WERI-Rb-1 (cell line): ENCODE measurements around the gene GPHA2.

ENCODE experiments used
- DNase-seq: peaks from one replicate; pipeline ENCODE4 v3.0.0-alpha.2; 2020
- H3K27ac ChIP-seq: fragments of 250-450 bp; sonication (Bioruptor Pico); 2 replicates; pipeline ENCODE4 v1.5.1; 2020; ENCODE audit warnings: mild to moderate bottlenecking, moderate library complexity
- H3K27me3 ChIP-seq: fragments of 250-450 bp; sonication (Bioruptor Pico); 2 replicates; pipeline ENCODE4 v1.5.1; 2021; ENCODE audit warnings: mild to moderate bottlenecking, low read depth, moderate library complexity; ENCODE audit not compliant: insufficient read depth, severe bottlenecking
- H3K36me3 ChIP-seq: fragments of 250-450 bp; sonication (Bioruptor Pico); 2 replicates; pipeline ENCODE4 v1.5.1; 2020; ENCODE audit warnings: mild to moderate bottlenecking, moderate library complexity
- H3K4me3 ChIP-seq: 2 replicates; pipeline ENCODE4 v1.5.1; 2011; ENCODE audit warnings: low read depth, mild to moderate bottlenecking, control low read depth, low read length
- H3K9me3 ChIP-seq: fragments of 250-450 bp; sonication (Bioruptor Pico); 2 replicates; pipeline ENCODE4 v1.5.1; 2021; ENCODE audit warnings: mild to moderate bottlenecking, moderate library complexity; ENCODE audit not compliant: severe bottlenecking
- CTCF ChIP-seq: IDR thresholded peaks from 2 replicates; pipeline ENCODE4 v1.5.1; 2011; ENCODE audit warnings: low read depth, mild to moderate bottlenecking, control low read depth, inconsistent platforms, low read length

The GPHA2 gene

GRCh38 chr11:64892838-64893193 lies 42.9 kb downstream of the GPHA2 start:
- Histone ChIP-seq H3K27ac (no peak overlapping the region; the same call in 1 of the 2 replicates), H3K36me3 (peaks cover 14% of the 10 kb centered on the region), H3K9me3 (no peaks in the 10 kb centered on the region), H3K27me3 (no peaks in the 10 kb centered on the region), H3K4me3 (no peak overlapping the region)
- DNase-seq = no peak
- TF ChIP-seq CTCF = no peak

GRCh38 chr11:64892411-64892831 lies 43.3 kb downstream of the GPHA2 start:
- no peak for DNase-seq
- peaks cover 14% of the 10 kb centered on the region for H3K36me3 ChIP-seq
- no peak overlapping the region for H3K4me3 ChIP-seq
- H3K27ac ChIP-seq = no peak overlapping the region; the same call in 1 of the 2 replicates
- H3K9me3 ChIP-seq = no peaks in the 10 kb centered on the region
- no peaks in the 10 kb centered on the region for H3K27me3 ChIP-seq
- TF ChIP-seq CTCF = no peak

- DNase-seq = no peak
- no peak for TF ChIP-seq CTCF
- Histone ChIP-seq H3K9me3 (no peaks in the 10 kb centered on the region), H3K27ac (no peak overlapping the region), H3K36me3 (peaks cover 14% of the 10 kb centered on the region), H3K4me3 (no peak overlapping the region), H3K27me3 (no peaks in the 10 kb centered on the region)
These were observed 43.8 kb downstream of the GPHA2 start for GRCh38 chr11:64891880-64892279.

- Histone ChIP-seq H3K27ac (no peak overlapping the region), H3K36me3 (peaks cover 11% of the 10 kb centered on the region), H3K4me3 (no peak overlapping the region), H3K27me3 (no peaks in the 10 kb centered on the region), H3K9me3 (no peaks in the 10 kb centered on the region)
- no peak for TF ChIP-seq CTCF
- DNase-seq = no peak
These were observed 44.4 kb downstream of the GPHA2 start for GRCh38 chr11:64891215-64891848.

- H3K9me3 ChIP-seq = no peaks in the 10 kb centered on the region
- TF ChIP-seq CTCF = no peak
- H3K27me3 ChIP-seq = no peaks in the 10 kb centered on the region
- peaks cover 6% of the 10 kb centered on the region for H3K36me3 ChIP-seq
- no peak overlapping the region for H3K4me3 ChIP-seq
- no peak overlapping the region for H3K27ac ChIP-seq
- DNase-seq = no peak
These were observed 45.2 kb downstream of the GPHA2 start for GRCh38 chr11:64890522-64890939.

- H3K27me3 ChIP-seq = no peaks in the 10 kb centered on the region
- TF ChIP-seq CTCF = no peak
- H3K4me3 ChIP-seq = no peak overlapping the region
- H3K27ac ChIP-seq = no peak overlapping the region
- no peaks in the 10 kb centered on the region for H3K9me3 ChIP-seq
- H3K36me3 ChIP-seq = no peaks in the 10 kb centered on the region
- DNase-seq = no peak
These were observed 46.8 kb downstream of the GPHA2 start for GRCh38 chr11:64888729-64889511.
